SJSA1 (cell line): ENCODE measurements around the gene CXCR6. TPM values are rescaled to one million over a fixed set of nuclear protein-coding genes. Genes with fewer than 3 reads are reported as not detected.
A peak's percentile ranks its signal among the peaks of the same experiment; 100 is the strongest.
"Not testable (repeated sequence)": the region's sequence is repeated elsewhere in the genome, so short reads cannot be mapped to it uniquely, and the experiment has no call there.

Experiments
- DNase-seq, 2 experiments: peaks; one replicate each; pipeline ENCODE4 v3.0.0-alpha.2; 2015 to 2020; ENCODE audit warnings: low spot score in 2 of 2, low read depth in 1 of 2
- H3K27ac ChIP-seq: fragments of 250-450 bp; sonication (Bioruptor Pico); 2 replicates; pipeline ENCODE4 v1.5.1; 2020; ENCODE audit warnings: mild to moderate bottlenecking, moderate library complexity
- H3K27me3 ChIP-seq: fragments of 250-450 bp; sonication (Bioruptor Pico); replicated peaks from 2 replicates; pipeline ENCODE4 v1.5.1; 2020; ENCODE audit warnings: mild to moderate bottlenecking, moderate library complexity
- H3K36me3 ChIP-seq: fragments of 250-450 bp; sonication (Bioruptor Pico); 2 replicates; pipeline ENCODE4 v1.5.1; 2020; ENCODE audit warnings: mild to moderate bottlenecking
- H3K4me1 ChIP-seq: fragments of 250-450 bp; sonication (Bioruptor Pico); replicated peaks from 2 replicates; pipeline ENCODE4 v1.6.1; 2021; ENCODE audit warnings: mild to moderate bottlenecking
- H3K4me3 ChIP-seq: fragments of 250-450 bp; sonication (Bioruptor Pico); 2 replicates; pipeline ENCODE4 v1.5.1; 2020; ENCODE audit warnings: mild to moderate bottlenecking
- H3K9me3 ChIP-seq: fragments of 250-450 bp; sonication (Bioruptor Pico); replicated peaks from 2 replicates; pipeline ENCODE4 v1.5.1; 2020; ENCODE audit warnings: mild to moderate bottlenecking
- total RNA-seq: library from RNA; depleted of rRNA; stranded (reverse); fragments of >200 nt; shearing (Covaris generic); gene quantifications from 2 replicates; pipeline ENCODE4 v1.2.3, GENCODE V29; 2014

Gene CXCR6
- total RNA-seq, 1 experiment from 2014 or later: not detected

DNA sequence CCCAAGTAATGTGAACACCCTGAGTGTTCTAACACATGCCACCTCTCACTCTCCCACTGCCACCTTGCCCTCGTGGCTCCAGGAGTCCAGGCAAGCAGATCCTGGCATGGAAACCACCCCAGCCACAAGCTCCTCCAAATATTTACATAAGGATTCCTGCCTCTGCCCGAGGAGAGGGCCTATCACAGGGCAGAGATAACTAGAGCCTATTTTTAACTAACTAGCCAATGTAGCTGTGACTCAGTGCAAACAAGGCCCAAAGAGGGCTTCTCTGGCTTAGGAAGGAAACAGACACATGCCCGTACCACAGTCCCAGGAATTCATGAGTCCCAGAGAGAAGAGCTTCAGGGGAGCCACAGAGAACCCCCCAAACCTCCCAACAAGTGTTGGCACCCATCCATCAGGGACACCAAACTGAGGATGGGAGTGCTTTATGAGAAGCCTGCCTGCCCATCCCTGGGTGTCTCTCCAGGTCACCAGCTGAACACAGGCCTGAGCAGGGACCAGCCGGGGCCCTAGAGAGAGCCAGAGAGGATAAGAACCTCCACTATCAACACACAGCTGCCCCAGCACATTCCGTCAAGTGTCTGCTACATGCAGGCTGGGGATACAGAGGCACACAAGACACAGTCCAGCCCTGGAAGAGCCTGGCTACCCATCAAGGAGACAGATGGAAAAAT lies 43.2 kb downstream of the CXCR6 start:
- no peak overlapping the region for H3K4me3 ChIP-seq
- H3K36me3 ChIP-seq: peaks cover 15% of the 10 kb centered on the region
- no peaks in the 10 kb centered on the region for H3K27me3 ChIP-seq
- DNase-seq: peak; percentile 69 to 73
- peaks cover 44% of the 10 kb centered on the region for H3K4me1 ChIP-seq
- peak overlapping the region; percentile 77 for H3K27ac ChIP-seq
- no peaks in the 10 kb centered on the region for H3K9me3 ChIP-seq

DNA sequence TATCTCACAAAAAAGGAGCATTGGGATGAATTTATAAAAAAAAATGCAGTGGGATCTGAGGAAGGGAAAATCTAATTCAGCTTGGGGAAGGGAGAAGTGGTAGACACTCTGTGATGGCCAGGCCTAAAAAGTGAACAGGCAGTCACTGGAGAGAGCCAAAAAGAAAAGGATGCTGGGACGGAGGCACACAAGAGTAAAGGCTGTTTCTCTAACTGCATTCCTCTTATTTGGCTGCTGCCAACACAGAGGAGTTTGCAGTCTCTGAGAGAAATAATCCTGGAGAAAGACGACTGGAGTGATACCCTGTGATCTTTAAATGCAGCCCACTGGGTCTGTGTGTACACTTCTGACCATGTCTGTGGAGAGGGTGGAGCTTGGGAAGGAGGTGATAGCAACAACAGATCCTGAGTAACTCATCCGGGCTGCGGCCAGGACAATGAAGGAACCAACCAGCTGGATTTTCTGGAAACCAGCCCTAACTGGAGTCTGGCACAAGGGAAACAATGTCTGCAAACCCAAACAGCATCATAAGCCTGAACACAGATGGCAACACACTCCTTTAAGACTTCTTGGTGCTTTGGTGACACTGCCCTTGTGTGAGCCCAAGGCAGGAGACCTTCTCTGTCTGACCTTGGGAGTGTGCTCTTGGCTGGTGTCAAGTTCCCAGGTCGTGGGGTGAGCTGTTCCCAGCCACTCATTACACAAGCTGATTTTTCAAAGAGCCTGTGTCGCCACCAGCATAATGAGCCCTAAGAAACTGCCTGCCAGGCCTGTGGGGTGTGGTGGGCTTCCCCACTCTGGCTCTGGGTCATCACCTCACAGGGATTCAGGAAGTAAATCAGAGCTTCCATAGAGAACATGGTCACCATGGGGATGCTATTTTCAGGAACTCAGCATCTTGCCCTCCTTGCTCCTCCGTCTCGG lies 44.4 kb downstream of the CXCR6 start:
- Histone ChIP-seq H3K9me3 (no peaks in the 10 kb centered on the region), H3K4me3 (no peak overlapping the region), H3K27ac (peak overlapping the region; percentile 3; the same call in 1 of the 2 replicates), H3K36me3 (peaks cover 11% of the 10 kb centered on the region), H3K4me1 (peaks cover 50% of the 10 kb centered on the region), H3K27me3 (no peaks in the 10 kb centered on the region)
- no peak for DNase-seq

DNA sequence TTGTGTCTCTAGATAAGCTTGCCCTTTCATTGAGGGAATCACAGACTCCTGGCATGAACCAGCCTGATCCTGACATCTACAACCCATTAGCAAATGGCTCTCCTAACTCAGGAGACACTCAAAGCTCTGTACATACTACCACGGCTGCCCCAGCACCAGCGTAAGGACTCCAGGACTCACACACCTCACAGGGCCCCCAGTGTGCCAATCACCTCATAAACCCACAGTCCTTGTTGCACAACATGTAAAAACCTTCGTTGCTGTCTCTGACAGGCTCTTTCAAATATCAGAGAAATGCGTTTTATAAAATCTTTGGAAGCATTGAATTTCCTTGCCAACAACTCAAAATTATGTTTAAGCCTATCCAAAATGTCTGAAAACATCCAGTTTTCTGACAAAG lies 45.1 kb downstream of the CXCR6 start:
- peaks cover 55% of the 10 kb centered on the region for H3K4me1 ChIP-seq
- peaks cover 5% of the 10 kb centered on the region for H3K36me3 ChIP-seq
- H3K27ac ChIP-seq: peak overlapping the region; percentile 3; the same call in 1 of the 2 replicates
- DNase-seq: no peak
- no peak overlapping the region for H3K4me3 ChIP-seq
- no peaks in the 10 kb centered on the region for H3K9me3 ChIP-seq
- H3K27me3 ChIP-seq: no peaks in the 10 kb centered on the region

DNA sequence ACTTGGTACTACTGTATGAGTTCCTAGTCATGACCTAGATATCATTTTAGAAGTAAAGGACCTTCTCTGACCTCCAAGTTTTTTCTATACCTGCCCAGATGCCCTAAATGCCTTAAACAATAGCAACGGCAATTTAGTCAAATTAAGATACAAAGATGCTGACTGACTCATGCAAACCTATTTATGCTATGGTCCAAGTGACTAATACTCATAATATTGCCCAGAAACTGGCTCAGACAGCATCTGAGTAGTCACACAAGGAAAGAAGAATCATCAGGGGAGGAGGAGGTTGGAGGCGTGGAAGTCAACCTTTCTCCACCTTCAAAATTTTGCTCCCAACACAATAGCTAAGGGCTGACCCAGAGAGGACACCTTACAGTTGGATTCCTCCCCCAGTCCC lies 45.5 kb downstream of the CXCR6 start:
- H3K36me3 ChIP-seq: peaks cover 3% of the 10 kb centered on the region; the same call in 1 of the 2 replicates
- no peaks in the 10 kb centered on the region for H3K27me3 ChIP-seq
- no peaks in the 10 kb centered on the region for H3K9me3 ChIP-seq
- H3K4me3 ChIP-seq: no peak overlapping the region
- DNase-seq: peak in 1 of 2 experiments; percentile 66
- H3K4me1 ChIP-seq: peaks cover 58% of the 10 kb centered on the region
- H3K27ac ChIP-seq: peak overlapping the region; percentile 36; the same call in 1 of the 2 replicates

DNA sequence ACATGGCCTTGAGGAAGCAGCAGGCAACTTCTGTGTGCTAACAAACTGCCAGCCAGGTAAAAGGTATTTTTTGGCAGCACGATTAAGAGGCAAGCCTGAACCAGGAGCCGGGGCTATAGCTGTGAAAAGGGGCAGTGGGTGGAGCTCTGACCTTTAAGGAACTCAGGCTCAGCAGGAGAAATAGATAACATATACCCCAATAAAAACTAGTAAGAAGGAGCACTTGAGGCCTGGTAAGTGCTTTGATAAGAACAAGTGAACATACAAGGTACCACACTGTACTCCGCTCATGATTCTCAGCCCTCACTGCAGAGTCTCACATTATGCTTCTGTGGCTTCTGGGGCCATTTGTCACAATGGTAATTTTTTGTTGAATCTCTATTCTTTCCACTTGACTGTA lies 46.9 kb downstream of the CXCR6 start:
- no peak for DNase-seq
- no peaks in the 10 kb centered on the region for H3K27me3 ChIP-seq
- H3K4me1 ChIP-seq: peaks cover 60% of the 10 kb centered on the region
- H3K27ac ChIP-seq: no peak overlapping the region
- H3K9me3 ChIP-seq: no peaks in the 10 kb centered on the region
- no peak overlapping the region for H3K4me3 ChIP-seq
- peaks cover 4% of the 10 kb centered on the region; the same call in 1 of the 2 replicates for H3K36me3 ChIP-seq

DNA sequence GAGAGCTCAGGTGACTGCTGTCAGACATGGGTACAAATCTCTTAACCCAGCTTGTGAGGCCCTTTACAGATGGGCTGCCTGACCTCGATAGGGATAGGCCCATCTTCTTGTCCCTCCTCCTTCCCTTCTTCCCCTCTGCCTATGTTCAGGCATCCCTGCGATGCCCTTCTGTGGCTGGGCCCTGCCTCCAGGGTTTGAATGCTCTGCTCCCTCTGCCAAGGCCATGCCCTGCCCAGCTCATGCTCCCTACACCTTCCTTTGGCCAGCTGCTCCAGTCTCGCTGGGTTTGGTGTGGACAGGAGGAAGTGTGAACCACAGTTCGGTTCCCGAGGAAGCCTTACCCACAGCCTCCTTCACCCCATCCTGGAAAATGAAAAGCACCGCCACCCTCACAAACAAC lies 48.1 kb downstream of the CXCR6 start:
- Histone ChIP-seq H3K27ac (no peak overlapping the region), H3K27me3 (no peaks in the 10 kb centered on the region), H3K4me3 (no peak overlapping the region), H3K9me3 (no peaks in the 10 kb centered on the region), H3K4me1 (peaks cover 63% of the 10 kb centered on the region), H3K36me3 (peaks cover 9% of the 10 kb centered on the region; the same call in 1 of the 2 replicates)
- no peak for DNase-seq

DNA sequence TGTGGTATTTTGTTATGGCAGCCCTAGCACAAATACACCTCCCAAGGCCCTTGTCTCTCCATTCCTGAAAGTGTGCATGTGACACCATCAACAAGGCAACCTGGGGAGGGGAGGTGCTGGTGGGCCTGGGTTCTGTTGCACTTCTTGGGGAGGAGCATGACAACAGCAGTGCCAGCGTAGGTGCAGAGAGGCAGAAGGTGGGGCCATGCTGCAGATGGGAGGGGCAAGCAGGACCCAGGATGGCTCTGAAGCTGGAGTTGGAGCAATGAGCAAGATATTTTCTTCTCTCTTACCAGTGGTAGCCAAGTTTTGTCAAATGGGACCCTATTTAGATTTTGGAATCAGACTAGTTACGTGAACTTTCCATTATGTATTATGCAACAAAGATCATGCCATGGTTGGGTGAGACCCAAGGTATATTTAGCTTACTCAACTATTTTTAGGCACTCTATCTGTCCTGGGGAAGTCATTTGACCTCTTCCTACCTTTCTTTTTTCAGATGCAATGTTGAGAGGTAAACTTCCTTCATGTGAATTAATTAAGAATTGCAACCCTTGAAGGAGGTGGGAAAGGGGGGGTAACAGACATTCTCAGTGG lies 49.0 kb downstream of the CXCR6 start:
- DNase-seq: no peak
- no peak overlapping the region for H3K4me3 ChIP-seq
- H3K27me3 ChIP-seq: no peaks in the 10 kb centered on the region
- no peaks in the 10 kb centered on the region for H3K9me3 ChIP-seq
- H3K4me1 ChIP-seq: peaks cover 55% of the 10 kb centered on the region
- H3K27ac ChIP-seq: no peak overlapping the region
- H3K36me3 ChIP-seq: peaks cover 6% of the 10 kb centered on the region; the same call in 1 of the 2 replicates

DNA sequence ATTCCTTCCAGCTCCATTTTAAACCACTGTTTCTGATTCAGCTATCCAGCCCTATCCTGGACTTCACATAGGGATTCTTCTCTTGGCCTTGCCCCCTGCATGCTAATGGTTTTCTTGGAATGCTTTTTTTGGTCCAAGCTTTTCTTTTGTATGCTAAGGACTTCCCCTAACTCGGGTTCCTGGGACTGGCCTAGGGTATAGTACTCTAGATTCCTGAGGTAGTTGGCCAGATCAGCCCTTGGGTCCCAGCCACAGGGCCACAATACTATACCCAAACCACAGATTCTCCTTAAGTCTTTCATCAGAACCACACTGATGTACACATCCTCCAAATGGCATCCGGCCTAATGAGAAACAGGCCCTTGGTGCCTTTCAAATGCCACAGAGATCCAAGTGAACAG lies 49.6 kb downstream of the CXCR6 start:
- peaks cover 6% of the 10 kb centered on the region; the same call in 1 of the 2 replicates for H3K36me3 ChIP-seq
- peaks cover 49% of the 10 kb centered on the region for H3K4me1 ChIP-seq
- H3K4me3 ChIP-seq: no peak overlapping the region
- H3K9me3 ChIP-seq: no peaks in the 10 kb centered on the region
- peak; percentile 74 to 77 for DNase-seq
- H3K27me3 ChIP-seq: no peaks in the 10 kb centered on the region
- no peak overlapping the region for H3K27ac ChIP-seq

DNA sequence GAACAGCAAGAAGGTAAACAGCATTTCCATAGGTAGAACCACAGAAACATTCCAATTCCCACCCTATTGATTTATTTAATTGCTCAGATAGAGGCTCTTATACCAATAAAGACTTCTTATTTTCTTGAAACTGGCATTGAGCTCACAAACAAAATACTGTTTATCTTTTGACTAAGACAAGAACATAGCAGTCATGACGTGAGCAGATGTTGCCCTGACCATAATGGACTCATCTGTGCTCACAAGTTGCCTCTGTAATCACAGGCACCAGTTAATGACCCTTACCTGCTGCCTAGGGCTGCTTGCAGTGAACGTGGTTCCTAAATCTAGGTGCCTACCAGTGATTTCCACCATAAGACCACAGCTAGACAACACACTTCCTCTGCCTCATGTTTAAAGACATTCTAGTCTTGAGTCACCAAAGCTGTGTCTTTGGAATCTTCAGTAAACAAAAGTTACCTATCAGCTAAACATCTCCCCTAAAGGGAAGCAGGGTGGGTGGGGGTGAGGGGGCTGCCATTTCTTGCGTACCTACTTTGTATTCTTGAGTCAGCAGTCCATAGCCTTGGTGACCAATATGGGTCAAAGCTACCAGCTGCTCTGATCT lies 50.3 kb downstream of the CXCR6 start:
- Histone ChIP-seq H3K9me3 (no peaks in the 10 kb centered on the region), H3K27ac (no peak overlapping the region), H3K27me3 (no peaks in the 10 kb centered on the region), H3K4me1 (peaks cover 42% of the 10 kb centered on the region), H3K36me3 (peaks cover 6% of the 10 kb centered on the region; the same call in 1 of the 2 replicates), H3K4me3 (no peak overlapping the region)
- DNase-seq: no peak

DNA sequence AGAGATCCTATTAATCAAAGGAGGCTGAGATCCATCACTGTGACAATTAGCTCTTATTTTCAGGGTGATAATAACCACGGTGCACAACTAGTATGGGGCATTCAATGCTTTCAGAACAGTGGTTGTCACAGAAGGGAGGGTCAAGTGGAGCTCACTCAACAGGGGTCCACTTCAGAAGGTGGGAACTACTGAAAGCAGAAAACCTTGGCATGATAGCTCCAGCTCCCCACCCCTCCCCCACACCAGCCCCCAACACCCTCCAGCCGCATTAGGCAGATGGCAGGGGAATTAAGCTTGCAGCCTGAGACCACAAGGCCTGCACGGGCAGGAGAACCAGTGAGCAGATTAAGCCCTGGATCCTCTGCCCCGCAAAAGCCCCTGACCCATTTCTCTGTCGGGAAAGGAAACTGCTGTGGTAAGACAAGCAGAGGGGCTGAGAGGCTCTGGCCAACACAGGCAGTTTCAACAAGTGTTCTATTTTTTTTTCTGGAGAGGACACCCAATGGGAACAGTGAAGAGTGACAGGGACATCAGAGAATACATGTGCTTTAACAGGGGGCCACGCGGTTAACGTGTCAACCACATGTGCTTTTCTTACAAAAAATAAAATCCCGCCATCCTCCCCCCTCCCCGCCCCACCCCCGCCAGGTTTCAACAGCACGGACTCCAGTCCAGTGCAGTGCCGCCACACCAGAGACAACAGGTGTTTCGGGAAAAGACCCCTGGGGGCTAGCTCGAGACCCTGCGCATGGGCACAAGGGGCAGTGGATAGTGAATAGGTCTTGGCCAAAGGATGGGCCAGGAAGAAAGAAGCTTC lies 51.4 kb downstream of the CXCR6 start:
- Histone ChIP-seq H3K27me3 (no peaks in the 10 kb centered on the region), H3K27ac (no peak overlapping the region), H3K4me1 (peaks cover 31% of the 10 kb centered on the region), H3K4me3 (peak overlapping the region; percentile 78), H3K36me3 (peaks cover 6% of the 10 kb centered on the region; the same call in 1 of the 2 replicates), H3K9me3 (no peaks in the 10 kb centered on the region)
- DNase-seq: no peak

DNA sequence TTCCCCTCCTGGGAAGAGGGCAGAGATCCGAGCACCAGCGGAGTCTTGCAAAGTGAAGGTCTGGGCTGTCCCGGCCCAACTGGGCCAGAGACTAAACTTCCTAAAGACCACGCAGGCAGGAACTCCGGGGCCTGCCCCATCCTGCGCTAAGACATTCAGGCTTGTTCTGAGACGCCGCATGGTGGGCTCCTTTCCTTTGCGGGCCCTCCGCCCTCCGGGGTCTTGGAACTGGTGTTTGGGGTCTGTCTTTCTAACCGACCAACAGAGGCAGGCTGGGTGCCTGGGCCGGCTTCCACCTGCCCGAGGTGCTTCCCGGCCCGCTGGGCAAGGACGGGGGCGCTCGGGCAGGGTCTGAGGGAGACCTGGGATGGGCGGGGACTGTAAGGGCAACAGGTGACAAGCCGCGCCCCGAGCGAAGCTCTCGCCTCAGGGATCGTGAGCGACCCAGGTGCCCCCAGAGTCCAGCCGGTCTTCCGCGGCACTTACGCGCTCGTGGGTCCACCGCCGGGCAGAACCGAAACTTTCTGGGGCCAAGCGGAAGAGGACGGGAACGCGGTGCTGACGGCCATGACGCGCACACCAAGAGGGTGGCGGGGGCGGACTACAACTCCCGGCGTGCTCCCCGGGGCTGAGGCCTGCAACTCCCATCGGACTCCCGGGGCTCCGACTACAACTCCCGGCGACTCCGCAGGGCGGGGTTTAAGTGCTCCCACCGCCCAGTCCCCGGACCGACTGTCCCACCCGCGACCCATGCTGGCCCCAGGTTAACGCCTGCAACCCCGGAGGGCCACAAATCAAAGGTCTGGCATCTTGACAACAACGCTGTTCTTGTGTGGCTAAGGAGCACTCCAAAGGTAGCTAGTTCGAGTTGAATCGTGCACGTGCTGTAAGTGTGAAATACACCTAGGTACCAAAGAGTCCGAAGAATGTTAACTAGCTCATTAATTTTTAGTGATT lies 52.2 kb downstream of the CXCR6 start, which contains the start of gene FYCO1:
Gene FYCO1 (minus strand): TSS at position 589 of the 957 bp plus-strand sequence. CDS start 10,914 bp downstream, outside the sequence.
- H3K27ac ChIP-seq: peak within 1 kb of the TSS; percentile 52
- peaks cover 31% of the 10 kb centered on the region for H3K4me1 ChIP-seq
- H3K27me3 ChIP-seq: no peaks in the 10 kb centered on the region
- DNase-seq: peak; percentile 65 to 88
- H3K36me3 ChIP-seq: peaks cover 6% of the 10 kb centered on the region; the same call in 1 of the 2 replicates
- no peaks in the 10 kb centered on the region for H3K9me3 ChIP-seq
- peak within 1 kb of the TSS; percentile 78 for H3K4me3 ChIP-seq

DNA sequence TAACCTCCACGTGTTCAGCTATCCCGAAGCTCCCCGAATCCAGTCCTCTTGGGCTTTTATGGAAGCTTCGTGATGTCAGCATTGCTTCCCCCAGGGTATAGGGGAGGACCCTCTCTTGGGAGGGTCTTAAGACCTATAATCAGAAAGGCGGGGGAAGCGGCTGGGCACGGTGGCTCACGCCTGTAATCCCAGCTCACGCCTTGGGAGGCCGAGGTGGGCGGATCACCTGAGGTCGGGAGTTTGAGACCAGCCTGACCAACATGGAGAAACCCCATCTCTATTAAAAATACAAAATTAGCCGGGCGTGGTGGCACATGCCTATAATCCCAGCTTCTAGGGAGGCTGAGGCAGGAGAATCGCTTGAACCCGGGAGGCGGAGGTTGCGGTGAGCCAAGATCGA lies 54.2 kb downstream of the CXCR6 start:
- H3K4me3 ChIP-seq, H3K36me3 ChIP-seq, H3K9me3 ChIP-seq, H3K27ac ChIP-seq, H3K27me3 ChIP-seq, DNase-seq: not testable (repeated sequence)
- peaks cover 24% of the 10 kb centered on the region for H3K4me1 ChIP-seq
